Measurements from ENCODE around the gene DGAT2L6.

DNA sequence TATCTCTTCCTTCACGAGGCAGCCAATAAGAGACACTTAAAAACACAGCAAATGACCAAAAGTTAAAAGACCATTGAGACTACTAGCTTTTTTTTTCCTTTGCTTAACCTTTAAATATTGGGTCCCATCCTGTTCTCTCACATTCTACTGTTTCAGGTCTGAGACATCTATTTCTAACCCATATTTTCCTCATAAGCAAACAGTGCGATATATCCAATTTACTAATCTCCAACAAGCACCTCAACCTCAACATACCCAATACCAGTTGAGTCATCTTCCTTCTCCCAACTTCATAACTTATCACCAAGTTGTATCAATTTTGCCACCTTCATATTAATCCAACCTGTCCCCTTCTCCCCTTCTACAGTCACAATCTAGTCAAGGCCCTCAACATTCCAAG lies 64.2 kb downstream of the DGAT2L6 start:
- TF ChIP-seq CTCF (IDR thresholded peaks at IDR 0.05): no peak
- no peak for TF ChIP-seq POLR2A (IDR thresholded peaks at IDR 0.05)
